Lower lobe of right lung (tissue), 2 donors: ENCODE measurements around the gene SLC25A15. TPM values are rescaled to one million over a fixed set of nuclear protein-coding genes. Genes with fewer than 3 reads are reported as not detected.

Experiments
- ATAC-seq, 2 donors: fragments of 200-7000 bp; cut with Tn5 transposase; one replicate each; pipeline ENCODE4 v1.9.1; 2020 to 2022; ENCODE audit warnings: mild to moderate bottlenecking in 2 of 2, moderate library complexity in 2 of 2
- DNase-seq: peaks from one replicate; pipeline ENCODE4 v3.0.0-alpha.2; 2020
- H3K27ac ChIP-seq: fragments of 200-600 bp; one replicate; pipeline ENCODE4 v1.8.0; 2022
- H3K27me3 ChIP-seq: fragments of 200-600 bp; one replicate; pipeline ENCODE4 v1.8.0; 2022; ENCODE audit warnings: low read depth
- H3K36me3 ChIP-seq: fragments of 200-600 bp; one replicate; pipeline ENCODE4 v1.8.0; 2022; ENCODE audit warnings: mild to moderate bottlenecking
- H3K4me1 ChIP-seq: fragments of 200-600 bp; one replicate; pipeline ENCODE4 v1.8.0; 2022
- H3K4me3 ChIP-seq: fragments of 200-600 bp; one replicate; pipeline ENCODE4 v1.8.0; 2022; ENCODE audit warnings: mild to moderate bottlenecking
- H3K9me3 ChIP-seq: fragments of 200-600 bp; one replicate; pipeline ENCODE4 v1.8.0; 2022
- CTCF ChIP-seq: fragments of 200-600 bp; IDR thresholded peaks from one replicate; pipeline ENCODE4 v1.8.0; 2022; ENCODE audit warnings: antibody characterized with exemption, mild to moderate bottlenecking
- intact Hi-C: fragments of 100-400 bp; cut with DNase I; formaldehyde crosslinking; loops from one replicate; pipeline ENCODE4 v1.11.0; 2022
- total RNA-seq: library from RNA; stranded (reverse); fragmentation: NEBNext Ultra II Directional; extraction: Animal tissue kit (Norgen Biotek cat#: 25700); gene quantifications from one replicate; pipeline ENCODE4 v1.2.1, GENCODE V29; 2021
- donor health status: DM: no; HTN: yes; CAD: no; lungs with severe emphysema.

SLC25A15 gene
- total RNA-seq, 1 donor from 2014 or later, result 3.3 TPM

DNA sequence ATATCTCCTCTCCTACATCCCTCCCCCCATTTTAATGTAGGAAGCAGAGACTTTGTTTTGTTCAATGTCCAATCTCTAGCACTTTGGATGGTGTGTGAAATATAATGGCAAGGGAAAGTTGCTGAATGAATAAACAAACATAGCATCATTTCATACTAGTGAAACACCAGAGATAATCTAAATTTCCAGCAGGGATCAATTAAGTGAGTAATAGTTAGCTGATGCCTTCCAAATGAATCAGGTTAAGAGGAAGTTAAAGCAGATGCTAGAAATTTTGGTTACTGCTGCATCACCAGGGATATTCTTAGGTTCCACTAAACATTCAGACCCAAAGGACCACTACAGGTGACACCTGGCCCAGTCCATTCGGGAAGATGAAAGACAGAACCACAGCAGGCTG is 26.6 kb upstream of the SLC25A15 start:
- no peak overlapping the region for H3K27ac ChIP-seq
- no peak for TF ChIP-seq CTCF
- DNase-seq (no peak), ATAC-seq (no peak)
- H3K27me3 ChIP-seq, result no peaks in the 10 kb centered on the region
- no peak overlapping the region for H3K4me3 ChIP-seq
- no peaks in the 10 kb centered on the region for H3K4me1 ChIP-seq
- intact Hi-C loops, result no loop called here
- H3K9me3 ChIP-seq, result no peaks in the 10 kb centered on the region
- H3K36me3 ChIP-seq, result peaks cover 58% of the 10 kb centered on the region

DNA sequence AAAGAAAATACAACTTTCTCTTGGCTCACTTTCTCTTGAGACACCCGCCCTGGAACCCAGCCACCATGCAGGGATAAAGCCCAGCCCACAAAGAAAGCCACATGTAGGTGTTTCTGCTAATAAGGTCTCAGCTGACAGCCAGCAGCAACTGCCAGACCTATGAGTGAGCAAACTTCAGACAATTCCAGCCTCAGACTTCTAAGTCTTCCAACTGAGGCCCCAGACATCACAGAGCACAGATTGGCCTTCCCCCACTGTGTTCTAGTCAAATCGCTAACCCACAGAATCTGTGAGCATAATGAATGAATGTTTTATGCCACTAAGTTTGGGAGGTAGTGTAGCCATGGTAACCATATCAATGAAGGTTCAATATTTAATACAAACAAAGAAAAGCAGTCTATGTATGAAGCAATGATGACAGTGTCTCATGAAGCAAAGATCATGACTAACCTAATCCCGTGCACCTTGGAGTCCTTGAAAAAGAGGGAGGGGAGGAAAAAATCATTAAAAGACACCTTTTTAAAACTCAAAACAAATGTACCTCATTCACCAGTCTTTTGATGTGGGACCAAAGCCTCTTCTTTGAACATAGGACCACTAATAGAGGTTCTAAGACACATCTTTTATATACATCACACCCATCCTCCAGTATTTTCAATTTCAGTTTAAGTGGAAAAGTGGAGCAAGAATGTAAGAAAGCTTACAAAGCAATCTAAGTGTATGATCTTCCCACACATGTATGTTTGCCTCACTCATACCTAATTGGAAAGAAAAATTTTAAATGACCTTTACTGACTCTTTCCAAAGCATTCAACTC is 24.6 kb upstream of the SLC25A15 start:
- peaks cover 10% of the 10 kb centered on the region for H3K4me1 ChIP-seq
- DNase-seq (no peak), ATAC-seq (no peak)
- H3K9me3 ChIP-seq, result no peaks in the 10 kb centered on the region
- H3K27ac ChIP-seq, result no peak overlapping the region
- H3K4me3 ChIP-seq, result no peak overlapping the region
- H3K27me3 ChIP-seq, result no peaks in the 10 kb centered on the region
- intact Hi-C loops, result no loop called here
- no peak for TF ChIP-seq CTCF
- peaks cover 39% of the 10 kb centered on the region for H3K36me3 ChIP-seq

- Histone ChIP-seq H3K27ac (no peak overlapping the region), H3K4me1 (peaks cover 16% of the 10 kb centered on the region), H3K9me3 (no peaks in the 10 kb centered on the region), H3K36me3 (peaks cover 33% of the 10 kb centered on the region), H3K4me3 (no peak overlapping the region), H3K27me3 (no peaks in the 10 kb centered on the region)
- DNase-seq, result no peak
- intact Hi-C loops, result no loop called here
- TF ChIP-seq CTCF, result no peak
- ATAC-seq, result no peak
Observed at GRCh38 chr13:40765602-40766001, 23.8 kb upstream of the SLC25A15 start.

GRCh38 chr13:40769970-40770369 is 19.4 kb upstream of the SLC25A15 start:
- Histone ChIP-seq H3K27me3 (no peaks in the 10 kb centered on the region), H3K9me3 (no peaks in the 10 kb centered on the region), H3K36me3 (peaks cover 19% of the 10 kb centered on the region), H3K4me1 (peaks cover 16% of the 10 kb centered on the region), H3K27ac (peak overlapping the region; percentile 83), H3K4me3 (peak overlapping the region; percentile 88)
- DNase-seq (no peak), ATAC-seq (no peak)
- no peak for TF ChIP-seq CTCF
- intact Hi-C loops, result no loop called here

- Histone ChIP-seq H3K27me3 (no peaks in the 10 kb centered on the region), H3K9me3 (no peaks in the 10 kb centered on the region), H3K4me3 (peak overlapping the region; percentile 88), H3K4me1 (peaks cover 16% of the 10 kb centered on the region), H3K27ac (peak overlapping the region; percentile 83), H3K36me3 (peaks cover 17% of the 10 kb centered on the region)
- DNase-seq, result no peak
- intact Hi-C loops, result no loop called here
- no peak for TF ChIP-seq CTCF
- ATAC-seq, result no peak
Observed at GRCh38 chr13:40770609-40770933, 18.8 kb upstream of the SLC25A15 start.
